Neutrophil (primary cell): ENCODE measurements around the gene LAYN.

Source experiments
- H3K27ac ChIP-seq: fragments of 200-600 bp; sonication (generic); 2 replicates; pipeline ENCODE4 v1.5.1; 2016; ENCODE audit warnings: mild to moderate bottlenecking, moderate library complexity
- H3K27me3 ChIP-seq: fragments of 200-600 bp; sonication (generic); 2 replicates; pipeline ENCODE4 v1.6.0; 2016; ENCODE audit warnings: mild to moderate bottlenecking
- H3K36me3 ChIP-seq: fragments of 200-600 bp; sonication (generic); 2 replicates; pipeline ENCODE4 v1.5.1; 2017
- H3K4me1 ChIP-seq, 2 experiments: fragments of 200-600 bp in 1 of 2; sonication (generic) in 1 of 2; 1 replicate in 1 of 2; 2 replicates in 1 of 2; pipeline versions ENCODE4 v1.5.1 to v1.6.1; 2013 to 2016; ENCODE audit warnings: low read depth in 1 of 2, low read length in 1 of 2, mild to moderate bottlenecking in 1 of 2, moderate library complexity in 1 of 2; ENCODE audit not compliant: control insufficient read depth in 1 of 2, insufficient read depth in 1 of 2
- H3K4me3 ChIP-seq, 2 experiments: fragments of 200-600 bp in 1 of 2; sonication (generic) in 1 of 2; 1 replicate in 1 of 2; 2 replicates in 1 of 2; pipeline ENCODE4 v1.5.1; 2013 to 2016; ENCODE audit warnings: low read depth in 1 of 2, low read length in 1 of 2, mild to moderate bottlenecking in 1 of 2, moderate library complexity in 1 of 2
- H3K9me3 ChIP-seq: fragments of 200-600 bp; sonication (generic); 2 replicates; pipeline ENCODE4 v1.5.1; 2016
- CTCF ChIP-seq: fragments of 200-600 bp; sonication (generic); IDR thresholded peaks from 2 replicates; pipeline ENCODE4 v1.5.1; 2016; ENCODE audit warnings: antibody characterized with exemption

LAYN gene

GRCh38 chr11:111549196-111549868 lies 8.8 kb downstream of the LAYN start:
- Histone ChIP-seq H3K4me1 (no peaks in the 10 kb centered on the region), H3K36me3 (no peaks in the 10 kb centered on the region), H3K27me3 (peaks cover 2% of the 10 kb centered on the region), H3K27ac (no peak overlapping the region), H3K9me3 (no peaks in the 10 kb centered on the region), H3K4me3 (no peak overlapping the region)
- no peak for TF ChIP-seq CTCF

- Histone ChIP-seq H3K36me3 (no peaks in the 10 kb centered on the region), H3K27ac (no peak overlapping the region), H3K4me1 (no peaks in the 10 kb centered on the region), H3K27me3 (no peaks in the 10 kb centered on the region), H3K9me3 (no peaks in the 10 kb centered on the region), H3K4me3 (no peak overlapping the region)
- no peak for TF ChIP-seq CTCF
These were observed 9.3 kb downstream of the LAYN start for GRCh38 chr11:111549869-111550203.

GRCh38 chr11:111550258-111550657 lies 9.7 kb downstream of the LAYN start:
- no peak overlapping the region for H3K4me3 ChIP-seq
- H3K9me3 ChIP-seq, result no peaks in the 10 kb centered on the region
- no peak overlapping the region for H3K27ac ChIP-seq
- H3K27me3 ChIP-seq, result no peaks in the 10 kb centered on the region
- TF ChIP-seq CTCF, result no peak
- H3K4me1 ChIP-seq, result no peaks in the 10 kb centered on the region
- H3K36me3 ChIP-seq, result no peaks in the 10 kb centered on the region

GRCh38 chr11:111554532-111554931 lies 14.0 kb downstream of the LAYN start:
- Histone ChIP-seq H3K27me3 (no peaks in the 10 kb centered on the region), H3K36me3 (no peaks in the 10 kb centered on the region), H3K4me3 (no peak overlapping the region), H3K4me1 (no peaks in the 10 kb centered on the region), H3K27ac (no peak overlapping the region), H3K9me3 (no peaks in the 10 kb centered on the region)
- TF ChIP-seq CTCF, result no peak

GRCh38 chr11:111555255-111555654 lies 14.7 kb downstream of the LAYN start:
- Histone ChIP-seq H3K27ac (no peak overlapping the region), H3K4me1 (no peaks in the 10 kb centered on the region), H3K4me3 (no peak overlapping the region), H3K9me3 (no peaks in the 10 kb centered on the region), H3K36me3 (no peaks in the 10 kb centered on the region), H3K27me3 (no peaks in the 10 kb centered on the region)
- no peak for TF ChIP-seq CTCF
